ENCODE measurements around the gene AQP5.

The AQP5 gene

GRCh38 chr12:49943625-49943960, 18.1 kb upstream of the AQP5 start:
- DNase-seq (ENCODE audit: low read depth, low spot score): no peak
- WGBS (ENCODE audit: insufficient coverage, insufficient read length): no CpG with 5 or more reads among the region's 1 CpG
- no peak overlapping the region for H3K4me3 ChIP-seq (ENCODE audit: low read length)
- H3K4me1 ChIP-seq (ENCODE audit: control insufficient read depth, insufficient read depth, low read length): peaks cover 6% of the 10 kb centered on the region
- H3K27me3 ChIP-seq (ENCODE audit: control insufficient read depth, insufficient read depth, low read length): no peaks in the 10 kb centered on the region
- H3K36me3 ChIP-seq (ENCODE audit: control insufficient read depth, insufficient read depth, low read length): no peaks in the 10 kb centered on the region
- no peaks in the 10 kb centered on the region for H3K9me3 ChIP-seq (ENCODE audit: control insufficient read depth, insufficient read depth, low read length)
- H3K27ac ChIP-seq (ENCODE audit: low read length): no peak overlapping the region

- Histone ChIP-seq H3K9me3 (ENCODE audit: control insufficient read depth, insufficient read depth, low read length) (no peaks in the 10 kb centered on the region), H3K27me3 (ENCODE audit: control insufficient read depth, insufficient read depth, low read length) (no peaks in the 10 kb centered on the region), H3K27ac (ENCODE audit: low read length) (no peak overlapping the region), H3K4me3 (ENCODE audit: low read length) (no peak overlapping the region), H3K36me3 (ENCODE audit: control insufficient read depth, insufficient read depth, low read length) (no peaks in the 10 kb centered on the region), H3K4me1 (ENCODE audit: control insufficient read depth, insufficient read depth, low read length) (peaks cover 6% of the 10 kb centered on the region)
- no peak for DNase-seq (ENCODE audit: low read depth, low spot score)
- no CpG with 5 or more reads among the region's 5 CpGs for WGBS (ENCODE audit: insufficient coverage, insufficient read length)
Observed at GRCh38 chr12:49944046-49944445, 17.6 kb upstream of the AQP5 start.

GRCh38 chr12:49944718-49945117, 17.0 kb upstream of the AQP5 start:
- H3K4me1 ChIP-seq (ENCODE audit: control insufficient read depth, insufficient read depth, low read length): peaks cover 6% of the 10 kb centered on the region
- DNase-seq (ENCODE audit: low read depth, low spot score): no peak
- no CpG with 5 or more reads among the region's 3 CpGs for WGBS (ENCODE audit: insufficient coverage, insufficient read length)

GRCh38 chr12:49945394-49946080, 16.1 kb upstream of the AQP5 start:
- WGBS (ENCODE audit: insufficient coverage, insufficient read length): no CpG with 5 or more reads among the region's 28 CpGs
- Histone ChIP-seq H3K27ac (ENCODE audit: low read length) (no peak overlapping the region), H3K9me3 (ENCODE audit: control insufficient read depth, insufficient read depth, low read length) (no peaks in the 10 kb centered on the region), H3K27me3 (ENCODE audit: control insufficient read depth, insufficient read depth, low read length) (no peaks in the 10 kb centered on the region), H3K4me3 (ENCODE audit: low read length) (no peak overlapping the region; the same call in 1 of the 2 replicates), H3K36me3 (ENCODE audit: control insufficient read depth, insufficient read depth, low read length) (no peaks in the 10 kb centered on the region), H3K4me1 (ENCODE audit: control insufficient read depth, insufficient read depth, low read length) (peaks cover 6% of the 10 kb centered on the region)
- DNase-seq (ENCODE audit: low read depth, low spot score): peak; percentile 87

More at GRCh38 chr12:49944718-49945117, 17.0 kb upstream of the AQP5 start:
- no peak overlapping the region for H3K27ac ChIP-seq (ENCODE audit: low read length)
- H3K4me3 ChIP-seq (ENCODE audit: low read length): no peak overlapping the region
- H3K27me3 ChIP-seq (ENCODE audit: control insufficient read depth, insufficient read depth, low read length): no peaks in the 10 kb centered on the region
- H3K36me3 ChIP-seq (ENCODE audit: control insufficient read depth, insufficient read depth, low read length): no peaks in the 10 kb centered on the region
- H3K9me3 ChIP-seq (ENCODE audit: control insufficient read depth, insufficient read depth, low read length): no peaks in the 10 kb centered on the region

GRCh38 chr12:49946086-49946485, 15.6 kb upstream of the AQP5 start:
- H3K4me3 ChIP-seq (ENCODE audit: low read length): no peak overlapping the region
- H3K36me3 ChIP-seq (ENCODE audit: control insufficient read depth, insufficient read depth, low read length): no peaks in the 10 kb centered on the region
- peaks cover 6% of the 10 kb centered on the region for H3K4me1 ChIP-seq (ENCODE audit: control insufficient read depth, insufficient read depth, low read length)
- H3K27ac ChIP-seq (ENCODE audit: low read length): no peak overlapping the region
- no peak for DNase-seq (ENCODE audit: low read depth, low spot score)
- no peaks in the 10 kb centered on the region for H3K27me3 ChIP-seq (ENCODE audit: control insufficient read depth, insufficient read depth, low read length)
- no CpG with 5 or more reads among the region's 9 CpGs for WGBS (ENCODE audit: insufficient coverage, insufficient read length)
- no peaks in the 10 kb centered on the region for H3K9me3 ChIP-seq (ENCODE audit: control insufficient read depth, insufficient read depth, low read length)

GRCh38 chr12:49946497-49946896, 15.2 kb upstream of the AQP5 start:
- Histone ChIP-seq H3K27me3 (ENCODE audit: control insufficient read depth, insufficient read depth, low read length) (no peaks in the 10 kb centered on the region), H3K4me3 (ENCODE audit: low read length) (no peak overlapping the region), H3K9me3 (ENCODE audit: control insufficient read depth, insufficient read depth, low read length) (no peaks in the 10 kb centered on the region), H3K27ac (ENCODE audit: low read length) (no peak overlapping the region), H3K36me3 (ENCODE audit: control insufficient read depth, insufficient read depth, low read length) (no peaks in the 10 kb centered on the region), H3K4me1 (ENCODE audit: control insufficient read depth, insufficient read depth, low read length) (peaks cover 6% of the 10 kb centered on the region)
- no peak for DNase-seq (ENCODE audit: low read depth, low spot score)
- no CpG with 5 or more reads among the region's 3 CpGs for WGBS (ENCODE audit: insufficient coverage, insufficient read length)

GRCh38 chr12:49947593-49948226, 14.0 kb upstream of the AQP5 start:
- DNase-seq (ENCODE audit: low read depth, low spot score): no peak
- Histone ChIP-seq H3K4me1 (ENCODE audit: control insufficient read depth, insufficient read depth, low read length) (peaks cover 6% of the 10 kb centered on the region), H3K27ac (ENCODE audit: low read length) (no peak overlapping the region), H3K9me3 (ENCODE audit: control insufficient read depth, insufficient read depth, low read length) (no peaks in the 10 kb centered on the region), H3K4me3 (ENCODE audit: low read length) (no peak overlapping the region), H3K27me3 (ENCODE audit: control insufficient read depth, insufficient read depth, low read length) (no peaks in the 10 kb centered on the region), H3K36me3 (ENCODE audit: control insufficient read depth, insufficient read depth, low read length) (no peaks in the 10 kb centered on the region)
- WGBS (ENCODE audit: insufficient coverage, insufficient read length): no CpG with 5 or more reads among the region's 7 CpGs

- no peaks in the 10 kb centered on the region for H3K36me3 ChIP-seq (ENCODE audit: control insufficient read depth, insufficient read depth, low read length)
- H3K27me3 ChIP-seq (ENCODE audit: control insufficient read depth, insufficient read depth, low read length): no peaks in the 10 kb centered on the region
- no peak for DNase-seq (ENCODE audit: low read depth, low spot score)
- H3K4me1 ChIP-seq (ENCODE audit: control insufficient read depth, insufficient read depth, low read length): peaks cover 6% of the 10 kb centered on the region
- no peaks in the 10 kb centered on the region for H3K9me3 ChIP-seq (ENCODE audit: control insufficient read depth, insufficient read depth, low read length)
- WGBS (ENCODE audit: insufficient coverage, insufficient read length): no CpG with 5 or more reads among the region's 13 CpGs
- no peak overlapping the region for H3K4me3 ChIP-seq (ENCODE audit: low read length)
- H3K27ac ChIP-seq (ENCODE audit: low read length): no peak overlapping the region
Observed at GRCh38 chr12:49948866-49949845, 12.5 kb upstream of the AQP5 start.

GRCh38 chr12:49949866-49950265, 11.8 kb upstream of the AQP5 start:
- H3K4me1 ChIP-seq (ENCODE audit: control insufficient read depth, insufficient read depth, low read length): peaks cover 6% of the 10 kb centered on the region
- WGBS (ENCODE audit: insufficient coverage, insufficient read length): no CpG with 5 or more reads among the region's 3 CpGs
- no peak for DNase-seq (ENCODE audit: low read depth, low spot score)
- no peak overlapping the region for H3K27ac ChIP-seq (ENCODE audit: low read length)
- no peak overlapping the region for H3K4me3 ChIP-seq (ENCODE audit: low read length)
- H3K27me3 ChIP-seq (ENCODE audit: control insufficient read depth, insufficient read depth, low read length): no peaks in the 10 kb centered on the region; the same call in 1 of the 2 replicates
- H3K36me3 ChIP-seq (ENCODE audit: control insufficient read depth, insufficient read depth, low read length): no peaks in the 10 kb centered on the region
- no peaks in the 10 kb centered on the region for H3K9me3 ChIP-seq (ENCODE audit: control insufficient read depth, insufficient read depth, low read length)

All from iPS DF 6.9 (cell line).